Neutrophil (primary cell): ENCODE measurements around the gene TAOK3.
"Not testable (repeated sequence)": the region's sequence is repeated elsewhere in the genome, so short reads cannot be mapped to it uniquely, and the experiment has no call there.

Experiments
- H3K27ac ChIP-seq: fragments of 200-600 bp; sonication (generic); 2 replicates; pipeline ENCODE4 v1.5.1; 2016; ENCODE audit warnings: mild to moderate bottlenecking, moderate library complexity
- H3K27me3 ChIP-seq: fragments of 200-600 bp; sonication (generic); 2 replicates; pipeline ENCODE4 v1.6.0; 2016; ENCODE audit warnings: mild to moderate bottlenecking
- H3K36me3 ChIP-seq: fragments of 200-600 bp; sonication (generic); 2 replicates; pipeline ENCODE4 v1.5.1; 2017
- H3K4me1 ChIP-seq, 2 experiments: fragments of 200-600 bp in 1 of 2; sonication (generic) in 1 of 2; 1 replicate in 1 of 2; 2 replicates in 1 of 2; pipeline versions ENCODE4 v1.5.1 to v1.6.1; 2013 to 2016; ENCODE audit warnings: low read depth in 1 of 2, low read length in 1 of 2, mild to moderate bottlenecking in 1 of 2, moderate library complexity in 1 of 2; ENCODE audit not compliant: control insufficient read depth in 1 of 2, insufficient read depth in 1 of 2
- H3K4me3 ChIP-seq, 2 experiments: fragments of 200-600 bp in 1 of 2; sonication (generic) in 1 of 2; 1 replicate in 1 of 2; 2 replicates in 1 of 2; pipeline ENCODE4 v1.5.1; 2013 to 2016; ENCODE audit warnings: low read depth in 1 of 2, low read length in 1 of 2, mild to moderate bottlenecking in 1 of 2, moderate library complexity in 1 of 2
- H3K9me3 ChIP-seq: fragments of 200-600 bp; sonication (generic); 2 replicates; pipeline ENCODE4 v1.5.1; 2016
- TF ChIP-seq, protein P1 (sequence below): fragments of 200-600 bp; sonication (generic); IDR thresholded peaks from 2 replicates; pipeline ENCODE4 v1.5.1; 2016; ENCODE audit warnings: antibody characterized with exemption

The TAOK3 gene

DNA sequence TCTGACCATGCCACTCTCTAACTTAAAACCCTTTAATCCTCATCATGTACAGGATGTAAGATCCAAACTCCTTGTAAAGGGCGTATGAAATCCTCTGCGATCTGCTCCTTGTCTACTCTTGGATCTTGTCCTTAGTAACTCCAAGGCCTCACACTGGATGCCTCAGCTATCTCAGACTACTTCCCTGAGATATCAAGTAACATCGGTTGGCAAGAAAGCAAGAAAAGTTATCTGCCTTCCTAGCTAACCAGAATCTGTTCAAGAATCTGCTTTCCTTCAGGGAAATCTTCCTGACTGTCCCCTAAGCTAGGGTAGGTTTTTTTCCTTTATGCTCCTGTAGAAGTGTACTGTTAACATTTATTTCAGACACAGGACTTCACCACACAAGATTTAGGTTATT, 82.6 kb downstream of the TAOK3 start:
- TF ChIP-seq, protein P1, sequence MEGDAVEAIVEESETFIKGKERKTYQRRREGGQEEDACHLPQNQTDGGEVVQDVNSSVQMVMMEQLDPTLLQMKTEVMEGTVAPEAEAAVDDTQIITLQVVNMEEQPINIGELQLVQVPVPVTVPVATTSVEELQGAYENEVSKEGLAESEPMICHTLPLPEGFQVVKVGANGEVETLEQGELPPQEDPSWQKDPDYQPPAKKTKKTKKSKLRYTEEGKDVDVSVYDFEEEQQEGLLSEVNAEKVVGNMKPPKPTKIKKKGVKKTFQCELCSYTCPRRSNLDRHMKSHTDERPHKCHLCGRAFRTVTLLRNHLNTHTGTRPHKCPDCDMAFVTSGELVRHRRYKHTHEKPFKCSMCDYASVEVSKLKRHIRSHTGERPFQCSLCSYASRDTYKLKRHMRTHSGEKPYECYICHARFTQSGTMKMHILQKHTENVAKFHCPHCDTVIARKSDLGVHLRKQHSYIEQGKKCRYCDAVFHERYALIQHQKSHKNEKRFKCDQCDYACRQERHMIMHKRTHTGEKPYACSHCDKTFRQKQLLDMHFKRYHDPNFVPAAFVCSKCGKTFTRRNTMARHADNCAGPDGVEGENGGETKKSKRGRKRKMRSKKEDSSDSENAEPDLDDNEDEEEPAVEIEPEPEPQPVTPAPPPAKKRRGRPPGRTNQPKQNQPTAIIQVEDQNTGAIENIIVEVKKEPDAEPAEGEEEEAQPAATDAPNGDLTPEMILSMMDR = no peak
- Histone ChIP-seq H3K4me3 (no peak overlapping the region), H3K4me1 (peaks cover 0 to 6% of the 10 kb centered on the region in 2 experiments), H3K36me3 (no peaks in the 10 kb centered on the region), H3K9me3 (no peaks in the 10 kb centered on the region), H3K27ac (no peak overlapping the region), H3K27me3 (no peaks in the 10 kb centered on the region)

DNA sequence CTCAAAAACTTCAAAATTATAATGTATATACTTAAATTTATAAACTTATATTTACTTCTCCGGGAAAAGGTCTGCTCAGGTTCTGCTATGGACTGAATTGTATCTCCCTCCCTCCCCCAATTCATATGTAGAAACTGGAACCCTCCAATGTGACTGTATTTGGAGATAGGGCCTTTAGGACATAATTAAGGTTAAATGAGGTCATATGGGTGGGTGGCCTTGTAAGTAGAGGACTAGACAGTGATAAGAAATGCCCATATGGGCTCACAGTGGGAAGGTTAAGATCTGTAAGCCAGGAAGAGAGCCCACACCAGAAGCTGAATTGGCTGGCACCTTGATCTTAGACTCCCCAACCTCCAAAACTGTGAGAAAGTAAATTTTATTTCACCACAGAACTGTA, 84.5 kb downstream of the TAOK3 start:
- Histone ChIP-seq H3K27me3 (no peaks in the 10 kb centered on the region), H3K4me1 (peaks cover 7 to 9% of the 10 kb centered on the region in 2 experiments), H3K4me3 (no peak overlapping the region), H3K27ac (no peak overlapping the region), H3K9me3 (no peaks in the 10 kb centered on the region), H3K36me3 (no peaks in the 10 kb centered on the region)
- TF ChIP-seq, protein P1 = no peak

DNA sequence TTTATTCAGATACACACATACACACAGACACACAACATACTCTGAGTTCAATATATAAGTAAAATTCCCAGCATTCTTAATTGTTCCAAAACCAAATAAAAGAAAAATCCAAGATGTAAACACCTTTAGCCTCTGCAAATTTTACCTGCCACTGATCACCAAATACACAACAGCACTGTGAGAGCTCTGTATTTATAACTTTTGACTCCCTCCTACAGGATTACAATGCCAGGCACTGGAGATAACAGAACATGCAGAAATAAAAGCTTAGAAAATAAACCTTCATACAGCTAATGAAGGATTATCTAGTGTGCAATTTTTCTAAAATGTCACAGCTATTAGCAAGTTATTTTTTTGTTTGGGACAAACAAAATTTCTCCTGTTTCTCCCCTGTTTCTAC, 85.0 kb downstream of the TAOK3 start:
- Histone ChIP-seq H3K9me3 (no peaks in the 10 kb centered on the region), H3K27ac (no peak overlapping the region), H3K36me3 (no peaks in the 10 kb centered on the region), H3K4me1 (peaks cover 5 to 7% of the 10 kb centered on the region in 2 experiments), H3K4me3 (no peak overlapping the region), H3K27me3 (no peaks in the 10 kb centered on the region)
- TF ChIP-seq, protein P1 = no peak

DNA sequence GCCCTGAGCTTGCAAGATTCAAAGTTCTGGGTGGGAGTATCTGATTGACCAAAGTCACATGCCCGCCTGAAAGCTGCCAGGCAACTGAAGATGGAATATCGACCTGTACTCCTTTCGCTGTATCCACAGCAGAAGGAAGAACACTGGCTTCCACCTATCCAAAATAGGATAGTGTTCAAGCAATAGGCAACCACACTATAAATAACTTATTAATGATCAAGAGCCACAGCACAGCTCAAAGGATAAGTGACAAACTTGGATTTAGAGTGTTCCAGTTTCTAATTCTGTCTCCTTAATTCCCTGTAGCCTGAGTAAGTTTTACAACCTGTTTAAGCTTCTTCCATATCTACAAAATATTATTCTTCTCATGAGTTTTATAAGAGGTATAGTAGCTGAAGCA, 89.9 kb downstream of the TAOK3 start:
- no peaks in the 10 kb centered on the region for H3K27me3 ChIP-seq
- no peak overlapping the region for H3K4me3 ChIP-seq
- no peaks in the 10 kb centered on the region for H3K9me3 ChIP-seq
- peaks cover 5% of the 10 kb centered on the region for H3K36me3 ChIP-seq
- no peak overlapping the region for H3K27ac ChIP-seq
- TF ChIP-seq, protein P1 = no peak
- peaks cover 5 to 7% of the 10 kb centered on the region in 2 experiments for H3K4me1 ChIP-seq

DNA sequence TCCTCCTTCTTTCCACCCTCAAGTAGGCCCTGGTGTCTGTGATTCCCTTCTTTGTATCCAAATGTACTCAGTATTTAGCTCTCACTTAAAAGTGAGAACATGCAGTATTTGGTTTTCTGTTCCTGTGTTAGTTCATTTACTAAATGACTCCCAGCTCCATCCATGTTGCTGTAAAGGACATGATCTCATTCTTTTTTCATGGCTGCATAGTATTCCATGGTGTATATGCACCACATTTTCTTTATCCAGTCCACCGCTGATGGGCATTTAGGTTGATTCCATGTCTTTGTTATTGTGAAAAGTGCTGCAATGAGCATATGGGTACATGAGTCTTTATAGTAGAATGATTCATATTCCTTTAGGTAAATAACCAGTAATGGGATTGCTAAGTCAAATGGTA, 94.4 kb downstream of the TAOK3 start:
- not testable (repeated sequence) for H3K4me3 ChIP-seq, H3K27me3 ChIP-seq, H3K36me3 ChIP-seq, H3K4me1 ChIP-seq, H3K9me3 ChIP-seq, H3K27ac ChIP-seq

DNA sequence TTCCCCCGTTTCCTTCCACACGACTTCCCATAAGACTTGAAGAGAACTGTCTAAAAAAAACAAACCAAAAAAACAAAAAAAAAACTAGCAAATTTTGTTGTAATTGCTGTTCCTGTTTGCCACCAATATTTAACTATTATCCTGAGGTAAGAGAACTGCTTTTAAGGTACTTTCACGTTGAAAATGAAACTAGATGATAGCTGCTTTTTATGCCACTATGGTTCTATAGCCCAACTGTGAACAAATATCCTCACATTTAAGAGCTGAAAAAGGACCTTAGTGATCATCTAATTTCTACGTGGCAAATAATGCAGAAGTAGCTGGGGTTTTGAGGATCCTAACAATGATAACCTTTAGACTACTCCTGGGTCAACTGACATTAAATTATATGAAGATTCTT, 98.6 kb downstream of the TAOK3 start:
- Histone ChIP-seq H3K27me3 (no peaks in the 10 kb centered on the region), H3K4me1 (no peaks in the 10 kb centered on the region), H3K36me3 (no peaks in the 10 kb centered on the region), H3K27ac (peak overlapping the region; percentile 52), H3K9me3 (no peaks in the 10 kb centered on the region), H3K4me3 (no peak overlapping the region)
- TF ChIP-seq, protein P1 = no peak
